ENCODE data around the gene TREX2. TPM values are rescaled to one million over a fixed set of nuclear protein-coding genes. Genes with fewer than 3 reads are reported as not detected.

TREX2 gene
- total RNA-seq, 2 donors from 2014 or later = 1.0 to 1.6 TPM

DNA sequence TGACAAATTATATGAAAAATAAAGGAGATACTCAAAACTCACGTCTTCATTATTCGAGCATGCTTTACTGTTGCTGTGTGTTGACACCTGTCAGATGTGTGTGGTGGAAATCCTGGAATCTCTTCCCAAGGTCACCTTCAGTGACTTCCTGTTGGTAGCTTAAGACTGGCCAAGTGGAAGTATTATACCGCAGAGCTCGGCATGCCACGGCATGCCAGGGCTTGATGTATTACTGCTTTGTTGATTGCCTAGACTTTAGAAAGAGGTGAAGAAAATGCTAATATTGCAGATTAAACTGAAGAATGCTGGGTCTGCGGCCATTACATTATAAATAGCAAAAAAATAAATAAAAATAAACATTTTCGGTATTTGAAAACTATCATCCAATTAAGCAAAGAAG is 4.6 kb downstream of the TREX2 start:
- TF ChIP-seq CTCF (IDR thresholded peaks at IDR 0.05) = no peak
- TF ChIP-seq POLR2A (IDR thresholded peaks at IDR 0.05) = no peak
- Histone ChIP-seq H3K27ac (no peak overlapping the region), H3K4me1 (no peaks in the 10 kb centered on the region), H3K27me3 (no peaks in the 10 kb centered on the region), H3K36me3 (replicated peaks in 1 of 2; ENCODE audit: insufficient read depth in 1 of 2, low read depth in 2 of 2) (no peaks in the 10 kb centered on the region), H3K9me3 (no peaks in the 10 kb centered on the region), H3K4me3 (no peak overlapping the region)
- DNase-seq (peak in 1 of 4 donors; percentile 4), ATAC-seq (no peak)
- intact Hi-C loops (cut with DNase I) = no loop called here
- 15 to 19% methylated on average over 7 of the region's 7 CpGs for WGBS, 2 donors

- H3K4me3 ChIP-seq = no peak overlapping the region
- no peak overlapping the region for H3K27ac ChIP-seq
- ATAC-seq = no peak
- DNase-seq = no peak
- no peaks in the 10 kb centered on the region for H3K36me3 ChIP-seq (replicated peaks in 1 of 2; ENCODE audit: insufficient read depth in 1 of 2, low read depth in 2 of 2)
- 43 to 69% methylated on average over 4 to 10 of the region's 13 CpGs for WGBS, 2 donors
- H3K27me3 ChIP-seq = no peaks in the 10 kb centered on the region
- intact Hi-C loops (cut with DNase I) = no loop called here
- TF ChIP-seq POLR2A (IDR thresholded peaks at IDR 0.05) (no peak), CTCF (IDR thresholded peaks at IDR 0.05) (no peak)
- H3K4me1 ChIP-seq = no peaks in the 10 kb centered on the region
- no peaks in the 10 kb centered on the region for H3K9me3 ChIP-seq
Measured at GRCh38 chrX:153440556-153441135, 5.2 kb downstream of the TREX2 start.

DNA sequence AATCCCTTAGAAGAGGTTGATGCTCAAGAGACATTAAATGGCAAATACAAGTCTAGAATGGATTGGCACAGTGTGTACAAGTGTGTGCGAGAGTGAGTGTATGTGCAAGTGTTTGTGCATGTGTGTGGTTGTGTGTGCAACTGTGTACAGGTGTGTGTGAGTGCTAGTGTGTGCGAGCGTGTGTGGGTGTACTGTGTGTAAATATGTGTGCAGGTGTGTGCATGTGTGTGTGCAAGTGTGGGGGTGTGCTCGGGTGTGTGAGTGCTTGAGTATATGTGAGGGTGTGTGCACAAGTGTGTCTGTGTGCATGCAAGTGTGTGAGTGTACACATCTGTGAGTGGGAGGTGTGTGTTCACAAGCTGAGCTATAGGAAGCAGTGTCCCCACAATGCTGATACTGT is 5.9 kb downstream of the TREX2 start:
- intact Hi-C loops (cut with DNase I) = no loop called here
- Histone ChIP-seq H3K4me3 (no peak overlapping the region), H3K36me3 (replicated peaks in 1 of 2; ENCODE audit: insufficient read depth in 1 of 2, low read depth in 2 of 2) (no peaks in the 10 kb centered on the region), H3K4me1 (no peaks in the 10 kb centered on the region), H3K9me3 (no peaks in the 10 kb centered on the region), H3K27ac (no peak overlapping the region), H3K27me3 (no peaks in the 10 kb centered on the region)
- TF ChIP-seq CTCF (IDR thresholded peaks at IDR 0.05) (no peak), POLR2A (IDR thresholded peaks at IDR 0.05) (no peak)
- DNase-seq = no peak
- 63 to 70% methylated on average over 4 of the region's 4 CpGs for WGBS, 2 donors
- ATAC-seq = no peak

DNA sequence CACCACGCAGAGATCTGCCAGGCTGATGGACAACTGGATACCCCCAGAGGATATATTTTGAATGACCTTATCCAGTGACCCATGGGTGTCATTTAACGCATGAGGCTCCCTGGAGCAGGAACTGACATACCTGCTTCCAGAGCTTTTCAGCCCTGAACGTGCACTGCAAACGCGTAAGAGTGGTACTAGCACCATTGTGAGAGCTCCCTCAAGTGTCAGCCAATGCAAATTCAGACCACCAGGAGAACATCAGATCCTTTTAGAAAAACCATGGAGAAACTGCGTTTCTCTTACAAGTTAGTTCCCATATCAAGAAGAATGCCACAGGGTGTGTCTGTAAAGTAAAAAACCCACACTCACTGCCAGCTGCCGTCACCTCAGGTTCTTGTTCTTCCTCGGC is 7.3 kb downstream of the TREX2 start:
- intact Hi-C loops (cut with DNase I) = no loop called here
- Histone ChIP-seq H3K9me3 (no peaks in the 10 kb centered on the region), H3K4me3 (no peak overlapping the region), H3K4me1 (no peaks in the 10 kb centered on the region), H3K36me3 (replicated peaks in 1 of 2; ENCODE audit: insufficient read depth in 1 of 2, low read depth in 2 of 2) (no peaks in the 10 kb centered on the region), H3K27ac (no peak overlapping the region), H3K27me3 (no peaks in the 10 kb centered on the region)
- DNase-seq = peak in 1 of 4 donors; percentile 26
- WGBS, 2 donors = 15 to 22% methylated on average over 4 to 8 of the region's 8 CpGs
- no peak for ATAC-seq
- TF ChIP-seq CTCF (IDR thresholded peaks at IDR 0.05) (peak in 3 of 7 experiments; percentile 8 to 18 (median 17)), POLR2A (IDR thresholded peaks at IDR 0.05) (no peak)

DNA sequence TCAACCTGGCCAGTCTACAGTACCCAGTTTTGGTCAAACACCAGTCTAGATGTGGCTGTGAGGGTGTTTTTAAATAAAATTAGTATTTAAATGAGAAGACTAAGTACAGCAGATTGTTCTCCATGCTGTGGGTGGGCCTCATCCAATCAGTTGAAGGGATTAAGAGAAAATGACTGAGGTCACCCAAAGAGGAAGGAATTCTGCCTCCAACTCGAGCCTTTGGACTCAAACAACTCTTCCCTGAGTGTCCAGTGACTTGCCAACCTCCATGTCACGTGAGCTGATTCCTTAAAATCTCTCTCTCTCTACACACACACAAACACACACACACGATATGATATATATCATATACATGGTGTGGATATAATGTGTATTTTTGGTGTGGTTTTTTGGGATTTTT is 10.0 kb downstream of the TREX2 start:
- intact Hi-C loops (cut with DNase I) = no loop called here
- DNase-seq (no peak), ATAC-seq (no peak)
- Histone ChIP-seq H3K36me3 (replicated peaks in 1 of 2; ENCODE audit: insufficient read depth in 1 of 2, low read depth in 2 of 2) (no peaks in the 10 kb centered on the region), H3K4me3 (no peak overlapping the region), H3K27ac (no peak overlapping the region), H3K4me1 (no peaks in the 10 kb centered on the region), H3K27me3 (no peaks in the 10 kb centered on the region), H3K9me3 (no peaks in the 10 kb centered on the region)
- no peak for TF ChIP-seq POLR2A (IDR thresholded peaks at IDR 0.05)
- WGBS, 2 donors = 36 to 61% methylated on average over 3 of the region's 3 CpGs
